LHCN-M2 (cell line): Measurements from ENCODE around the gene LRP8. TPM values are rescaled to one million over a fixed set of nuclear protein-coding genes. Genes with fewer than 3 reads are reported as not detected.
A peak's percentile ranks its signal among the peaks of the same experiment; 100 is the strongest.
"Not testable (repeated sequence)": the region's sequence is repeated elsewhere in the genome, so short reads cannot be mapped to it uniquely, and the experiment has no call there.

Source experiments
- DNase-seq: peaks from one replicate; pipeline ENCODE4 v3.0.0-alpha.2; 2012; ENCODE audit warnings: low read depth
- total RNA-seq: library from RNA; depleted of rRNA; stranded (reverse); fragments of >200 nt; gene quantifications from 2 replicates; pipeline ENCODE4 v1.2.3, GENCODE V29; 2014; rRNA removed

LRP8 gene
- total RNA-seq, 1 experiment from 2014 or later = 10.0 TPM

- DNase-seq = no peak
Observed at GRCh38 chr1:53218201-53218600, 109.7 kb downstream of the LRP8 start.

- DNase-seq = no peak
Observed at GRCh38 chr1:53214376-53214940, 113.4 kb downstream of the LRP8 start.

DNA sequence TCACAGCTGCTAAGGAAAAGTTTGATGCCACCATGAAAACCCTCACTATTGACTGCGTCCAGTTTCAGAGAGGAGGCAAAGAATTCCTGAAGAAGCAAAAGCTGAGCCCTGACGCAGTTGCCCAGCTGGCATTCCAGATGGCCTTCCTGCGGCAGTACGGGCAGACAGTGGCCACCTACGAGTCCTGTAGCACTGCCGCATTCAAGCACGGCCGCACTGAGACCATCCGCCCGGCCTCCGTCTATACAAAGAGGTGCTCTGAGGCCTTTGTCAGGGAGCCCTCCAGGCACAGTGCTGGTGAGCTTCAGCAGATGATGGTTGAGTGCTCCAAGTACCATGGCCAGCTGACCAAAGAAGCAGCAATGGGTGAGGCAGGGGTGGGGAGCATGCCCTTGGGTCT is 116.9 kb downstream of the LRP8 start:
- no peak for DNase-seq

- DNase-seq = no peak
Observed at GRCh38 chr1:53210352-53210751, 117.5 kb downstream of the LRP8 start.

DNA sequence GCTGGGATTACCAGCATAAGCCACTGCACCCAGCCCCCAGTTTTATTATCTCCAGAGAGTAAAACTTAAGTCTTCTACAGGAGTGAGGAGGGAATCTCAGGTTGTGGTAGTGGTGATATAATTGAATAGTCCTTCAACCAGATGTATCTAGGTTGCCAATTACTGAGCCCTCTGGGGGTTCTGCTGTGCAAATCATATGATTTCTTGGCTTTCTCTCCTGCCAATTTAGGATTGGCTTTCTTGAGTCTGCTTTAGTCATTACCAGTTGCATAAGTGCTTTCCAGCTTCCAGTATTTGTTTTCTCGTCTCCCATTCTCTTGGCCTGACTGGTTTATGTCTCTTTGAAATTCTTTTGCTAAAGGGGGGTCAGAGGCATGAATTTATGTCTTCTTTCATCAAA is 120.1 kb downstream of the LRP8 start:
- DNase-seq = no peak

DNA sequence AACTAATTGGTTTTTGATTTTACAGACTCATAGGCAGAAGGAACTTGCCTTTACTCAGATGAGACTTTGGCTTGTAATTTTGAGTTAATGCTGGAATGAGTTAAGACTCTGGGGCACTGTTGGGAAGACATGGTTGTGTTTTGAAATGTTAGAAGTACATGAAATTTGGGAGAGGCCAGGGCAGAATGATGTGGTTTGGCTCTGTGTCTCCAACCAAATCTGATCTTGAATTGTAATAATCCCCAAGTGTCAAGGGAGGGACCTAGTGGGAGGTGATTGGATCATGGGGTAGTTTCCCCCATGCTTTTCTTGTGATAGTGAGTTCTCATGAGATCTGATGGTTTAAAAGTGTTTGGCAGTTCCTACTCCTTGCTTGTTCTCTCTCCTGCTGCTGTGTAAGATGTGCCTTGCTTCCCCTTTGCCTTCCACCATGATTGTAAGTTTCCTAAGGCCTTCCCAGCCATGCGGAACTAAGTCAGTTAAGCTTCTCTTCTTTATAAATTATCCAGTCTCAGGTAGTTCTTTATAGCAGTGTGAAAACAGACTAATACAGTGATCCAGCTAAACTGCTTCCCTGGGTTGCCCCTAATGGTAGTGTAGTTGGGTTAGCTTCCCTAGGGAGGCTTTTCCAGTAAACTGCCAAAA is 121.0 kb downstream of the LRP8 start:
- no peak for DNase-seq

DNA sequence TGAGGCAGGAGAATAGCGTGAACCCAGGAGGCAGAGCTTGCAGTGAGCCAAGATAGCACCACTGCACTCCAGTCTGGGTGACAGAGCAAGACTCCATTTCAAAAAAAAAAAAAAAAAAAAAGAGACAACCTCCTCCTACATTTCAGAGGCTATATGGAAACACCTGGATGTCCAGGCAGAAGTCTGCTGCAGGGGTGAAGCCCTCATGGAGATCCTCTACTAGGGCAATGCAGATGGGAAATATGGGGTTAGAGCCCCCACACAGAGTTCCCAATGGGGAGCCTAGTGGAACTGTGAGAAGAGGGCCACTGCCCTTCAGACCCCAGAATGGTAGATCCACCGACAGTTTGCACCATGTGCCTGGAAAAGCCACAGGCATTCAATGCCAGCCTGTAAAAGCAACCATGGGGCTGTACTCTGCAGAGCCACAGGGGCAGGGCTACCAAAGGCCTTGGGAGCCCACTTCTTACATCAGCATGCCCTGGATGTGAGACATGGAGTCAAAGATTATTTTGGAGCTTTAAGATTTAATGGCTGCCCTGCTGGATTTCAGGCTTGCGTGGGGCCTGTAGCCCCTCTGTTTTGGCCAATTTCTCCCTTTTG is 121.7 kb downstream of the LRP8 start:
- DNase-seq = not testable (repeated sequence)

GRCh38 chr1:53205496-53205895 is 122.4 kb downstream of the LRP8 start:
- DNase-seq = not testable (repeated sequence)

- no peak for DNase-seq
Observed at GRCh38 chr1:53203466-53203865, 124.4 kb downstream of the LRP8 start.

GRCh38 chr1:53198241-53198651 is 129.6 kb downstream of the LRP8 start:
- no peak for DNase-seq

GRCh38 chr1:53197291-53198200 is 130.3 kb downstream of the LRP8 start:
- peak; percentile 21 for DNase-seq

GRCh38 chr1:53196485-53197290 is 131.2 kb downstream of the LRP8 start, which contains the start of gene CPT2:
CPT2 (plus strand) TSS chr1:53196824; CDS start chr1:53196944, 120 bp downstream.
- peak; percentile 86 for DNase-seq

- DNase-seq = no peak
Observed at GRCh38 chr1:53196017-53196484, 131.8 kb downstream of the LRP8 start.

GRCh38 chr1:53195246-53196016 is 132.4 kb downstream of the LRP8 start:
- DNase-seq = no peak

Other genes with a start within 250 kb of the LRP8 start
- not detected in 2 replicates for gene SLC1A7, start 185.4 kb downstream of the LRP8 start, total RNA-seq
- 17.4 and 17.5 TPM in 2 replicates for gene CPT2, start 131.2 kb downstream of the LRP8 start, total RNA-seq
- 46.1 and 47.7 TPM in 2 replicates for gene CZIB, start 107.4 kb downstream of the LRP8 start, total RNA-seq
- gene MAGOH, start 89.6 kb downstream of the LRP8 start, total RNA-seq = 31.7 and 36.5 TPM in 2 replicates
- gene DMRTB1, start 131.3 kb upstream of the LRP8 start, total RNA-seq = not detected in 2 replicates